GM23338 (cell line): Measurements from ENCODE around the gene NFAT5. TPM values are rescaled to one million over a fixed set of nuclear protein-coding genes. Genes with fewer than 3 reads are reported as not detected.
A peak's percentile ranks its signal among the peaks of the same experiment; 100 is the strongest.

Experiments
- ATAC-seq: fragments of 200-7000 bp; cut with Tn5 transposase; 3 replicates; pipeline ENCODE4 v1.9.1; 2020
- DNase-seq: peaks from one replicate; pipeline ENCODE4 v3.0.0-alpha.2; 2015; ENCODE audit warnings: low spot score
- H2AFZ ChIP-seq: fragments of 200-600 bp; sonication (generic); 2 replicates; pipeline ENCODE4 v1.8.0; 2016; ENCODE audit warnings: antibody characterized with exemption, mild to moderate bottlenecking, moderate library complexity
- H3F3A ChIP-seq: fragments of 200-600 bp; sonication (generic); replicated peaks from 2 replicates; pipeline ENCODE4 v1.8.0; 2017; ENCODE audit warnings: antibody characterized with exemption, mixed run types, low read depth
- H3K27ac ChIP-seq: fragments of 200-600 bp; sonication (generic); 2 replicates; pipeline ENCODE4 v1.6.1; 2016; ENCODE audit warnings: low read depth
- H3K27me3 ChIP-seq: fragments of 200-600 bp; sonication (generic); 2 replicates; pipeline ENCODE4 v1.8.0; 2016; ENCODE audit warnings: mild to moderate bottlenecking, mixed run types, moderate library complexity; ENCODE audit not compliant: insufficient read depth
- H3K36me3 ChIP-seq: fragments of 200-600 bp; sonication (generic); 2 replicates; pipeline ENCODE4 v1.8.0; 2016; ENCODE audit warnings: mild to moderate bottlenecking; ENCODE audit not compliant: insufficient read depth
- H3K4me1 ChIP-seq: fragments of 200-600 bp; sonication (generic); 2 replicates; pipeline ENCODE4 v1.8.0; 2016; ENCODE audit warnings: mild to moderate bottlenecking, moderate library complexity; ENCODE audit not compliant: insufficient read depth
- H3K4me2 ChIP-seq: fragments of 200-600 bp; sonication (generic); 2 replicates; pipeline ENCODE4 v1.7.1; 2017; ENCODE audit warnings: mixed run types
- H3K4me3 ChIP-seq: fragments of 200-600 bp; sonication (generic); 2 replicates; pipeline ENCODE4 v1.6.1; 2016; ENCODE audit warnings: mixed run types
- H3K79me2 ChIP-seq: fragments of 200-600 bp; sonication (generic); replicated peaks from 2 replicates; pipeline ENCODE4 v1.8.0; 2017; ENCODE audit warnings: mild to moderate bottlenecking; ENCODE audit not compliant: insufficient read depth
- H3K9me2 ChIP-seq: fragments of 200-600 bp; sonication (generic); 2 replicates; pipeline ENCODE4 v1.8.0; 2017; ENCODE audit not compliant: insufficient read depth
- H4K20me1 ChIP-seq: fragments of 200-600 bp; sonication (generic); replicated peaks from 2 replicates; pipeline ENCODE4 v1.8.0; 2017; ENCODE audit warnings: mild to moderate bottlenecking; ENCODE audit not compliant: insufficient read depth
- H3K27ac Mint-ChIP-seq: 2 replicates; pipeline ENCODE4 v1.8.0; 2020; ENCODE audit warnings: inconsistent platforms, mild to moderate bottlenecking, moderate library complexity, mixed read lengths
- H3K27me3 Mint-ChIP-seq: 3 replicates; pipeline ENCODE4 v1.8.0; 2022; ENCODE audit warnings: low read depth, mild to moderate bottlenecking, moderate library complexity, mixed read lengths, inconsistent platforms; ENCODE audit not compliant: insufficient read depth, poor library complexity
- H3K36me3 Mint-ChIP-seq: 3 replicates; pipeline ENCODE4 v1.8.0; 2021; ENCODE audit warnings: low read depth, mild to moderate bottlenecking, inconsistent platforms, moderate library complexity, mixed read lengths
- H3K4me1 Mint-ChIP-seq: 3 replicates; pipeline ENCODE4 v1.8.0; 2020; ENCODE audit warnings: mild to moderate bottlenecking, inconsistent platforms, mixed read lengths
- H3K4me3 Mint-ChIP-seq: 3 replicates; pipeline ENCODE4 v1.8.0; 2021; ENCODE audit warnings: moderate library complexity, mild to moderate bottlenecking, inconsistent platforms, mixed read lengths
- H3K9me3 Mint-ChIP-seq: 3 replicates; pipeline ENCODE4 v1.8.0; 2020; ENCODE audit warnings: moderate library complexity, mild to moderate bottlenecking, inconsistent platforms, mixed read lengths
- CREB1 ChIP-seq: fragments of 250-450 bp; sonication (Bioruptor Pico); IDR thresholded peaks from 2 replicates; pipeline ENCODE4 v1.5.0; 2020; ENCODE audit warnings: low read depth, mild to moderate bottlenecking, moderate library complexity
- EZH2 ChIP-seq: fragments of 200-600 bp; sonication (generic); IDR thresholded peaks from one replicate; pipeline ENCODE4 v1.8.0; 2017; ENCODE audit warnings: antibody characterized with exemption, mild to moderate bottlenecking, low read depth; ENCODE audit not compliant: unreplicated experiment
- EZH2phosphoT487 ChIP-seq: fragments of 200-600 bp; sonication (generic); IDR thresholded peaks from one replicate; pipeline ENCODE4 v1.8.1; 2018; ENCODE audit warnings: antibody characterized with exemption; ENCODE audit not compliant: unreplicated experiment
- JUNB ChIP-seq: IDR thresholded peaks from one replicate; pipeline ENCODE4 v1.6.1; 2016; ENCODE audit warnings: antibody characterized with exemption; ENCODE audit not compliant: unreplicated experiment
- NANOG ChIP-seq: IDR thresholded peaks from 2 replicates; pipeline ENCODE4 v1.6.1; 2016; ENCODE audit warnings: antibody characterized with exemption, borderline replicate concordance
- POLR2AphosphoS5 ChIP-seq: IDR thresholded peaks from 2 replicates; pipeline ENCODE4 v1.6.1; 2016; ENCODE audit warnings: antibody characterized with exemption, low read depth
- STAT1 ChIP-seq: IDR thresholded peaks from one replicate; pipeline ENCODE4 v1.6.1; 2016; ENCODE audit warnings: antibody characterized with exemption; ENCODE audit not compliant: unreplicated experiment
- ZNF114 ChIP-seq: fragments of 250-450 bp; sonication (Bioruptor Pico); IDR thresholded peaks from 2 replicates; pipeline ENCODE4 v1.5.0; 2020; ENCODE audit warnings: mild to moderate bottlenecking, moderate library complexity
- ZNF331 ChIP-seq: fragments of 250-450 bp; sonication (Bioruptor Pico); IDR thresholded peaks from 2 replicates; pipeline ENCODE4 v1.5.0; 2020; ENCODE audit warnings: low read depth, mild to moderate bottlenecking, moderate library complexity
- polyA plus RNA-seq: library from polyadenylated mRNA; unstranded; fragments of >200 nt; fragmentation: Nextera tagmentation; extraction: Ambion mirVana; gene quantifications from 2 replicates; pipeline ENCODE4 v1.2.1, GENCODE V29; 2016
- total RNA-seq: library from RNA; depleted of rRNA; stranded (reverse); fragments of >200 nt; shearing (Covaris generic); gene quantifications from 2 replicates; pipeline ENCODE4 v1.2.3, GENCODE V29; 2014
- TF ChIP-seq, protein P1 (sequence below): IDR thresholded peaks from one replicate; pipeline ENCODE4 v1.6.1; 2018; ENCODE audit warnings: antibody characterized with exemption; ENCODE audit not compliant: unreplicated experiment
- TF ChIP-seq, protein P2 (sequence below): IDR thresholded peaks from 2 replicates; pipeline ENCODE4 v1.6.1; 2016; ENCODE audit warnings: antibody characterized with exemption
- TF ChIP-seq, protein P3 (sequence below), 2 experiments: fragments of 200-600 bp in 1 of 2; sonication (generic) in 1 of 2; conservative IDR thresholded peaks; 2 replicates each; pipeline versions ENCODE4 v1.5.1 to v1.6.1; 2016 to 2017; ENCODE audit warnings: antibody characterized with exemption in 2 of 2, low read depth in 2 of 2, mild to moderate bottlenecking in 2 of 2, moderate library complexity in 1 of 2
- TF ChIP-seq, protein P4 (sequence below): fragments of 250-450 bp; sonication (Bioruptor Pico); IDR thresholded peaks from 2 replicates; pipeline ENCODE4 v1.5.0; 2020; ENCODE audit warnings: mild to moderate bottlenecking, moderate library complexity

Gene NFAT5
- total and polyA plus RNA-seq, 2 experiments from 2014 or later, result 10.6 to 27.0 TPM

DNA sequence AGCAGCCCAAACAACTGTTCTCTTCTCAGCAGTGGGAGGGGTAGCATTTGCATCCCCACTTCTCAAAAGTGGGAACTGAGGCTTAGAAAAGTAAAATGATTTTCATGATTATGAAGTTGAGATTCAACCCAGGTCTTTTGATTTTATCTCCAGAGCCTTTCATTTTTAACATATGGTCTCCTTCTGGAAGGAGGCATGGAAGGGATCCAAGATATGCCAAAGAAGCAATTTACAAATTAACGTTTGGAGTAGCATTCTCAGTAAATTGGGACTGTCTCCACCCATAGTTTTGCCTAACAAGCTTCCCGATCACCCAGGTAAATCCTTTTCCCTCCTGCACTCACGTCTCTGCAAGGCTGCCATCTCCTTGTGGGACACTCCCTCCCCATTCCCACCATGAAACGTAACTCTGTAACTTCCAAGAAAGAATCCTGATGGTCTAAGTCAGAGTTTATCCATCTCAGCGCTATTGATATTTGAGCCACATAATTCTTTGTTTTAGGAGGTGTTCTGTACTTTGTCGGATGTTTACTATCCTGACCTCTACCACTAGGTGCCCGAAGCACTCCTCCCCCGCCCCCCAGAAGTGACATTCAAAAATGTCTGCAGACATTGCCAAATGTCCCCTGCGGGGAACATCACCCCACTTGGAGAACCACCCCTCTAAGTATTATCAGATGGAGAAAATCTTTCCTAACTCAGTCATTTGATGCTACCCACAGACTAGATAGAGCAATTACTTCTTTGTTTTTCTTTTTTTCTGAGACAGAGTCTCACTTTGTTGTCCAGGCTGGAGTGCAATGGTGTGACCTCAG, 32.9 kb upstream of the NFAT5 start:
- Mint-ChIP-seq H3K27ac (no peak overlapping the region; the same call in 1 of the 2 replicates), H3K4me3 (peak overlapping the region; percentile 11; the same call in 1 of the 3 replicates), H3K9me3 (no peaks in the 10 kb centered on the region), H3K27me3 (no peaks in the 10 kb centered on the region), H3K4me1 (peaks cover 33% of the 10 kb centered on the region), H3K36me3 (no peaks in the 10 kb centered on the region)
- peaks cover 9% of the 10 kb centered on the region for H3K4me1 ChIP-seq
- H3K79me2 ChIP-seq, result no peaks in the 10 kb centered on the region
- H3K27me3 ChIP-seq, result no peaks in the 10 kb centered on the region
- no peak for ATAC-seq
- no peaks in the 10 kb centered on the region for H3F3A ChIP-seq
- no peak overlapping the region for H3K27ac ChIP-seq
- H3K9me2 ChIP-seq, result no peaks in the 10 kb centered on the region
- H3K4me3 ChIP-seq, result peak overlapping the region; percentile 10; the same call in 1 of the 2 replicates
- TF ChIP-seq CREB1 (CRISPR knock-in tag) (no peak), STAT1 (no peak), ZNF114 (CRISPR knock-in tag) (no peak), EZH2 (no peak), POLR2AphosphoS5 (no peak), JUNB (no peak), NANOG (no peak), EZH2phosphoT487 (no peak), ZNF331 (CRISPR knock-in tag) (no peak)
- TF ChIP-seq, protein P1, sequence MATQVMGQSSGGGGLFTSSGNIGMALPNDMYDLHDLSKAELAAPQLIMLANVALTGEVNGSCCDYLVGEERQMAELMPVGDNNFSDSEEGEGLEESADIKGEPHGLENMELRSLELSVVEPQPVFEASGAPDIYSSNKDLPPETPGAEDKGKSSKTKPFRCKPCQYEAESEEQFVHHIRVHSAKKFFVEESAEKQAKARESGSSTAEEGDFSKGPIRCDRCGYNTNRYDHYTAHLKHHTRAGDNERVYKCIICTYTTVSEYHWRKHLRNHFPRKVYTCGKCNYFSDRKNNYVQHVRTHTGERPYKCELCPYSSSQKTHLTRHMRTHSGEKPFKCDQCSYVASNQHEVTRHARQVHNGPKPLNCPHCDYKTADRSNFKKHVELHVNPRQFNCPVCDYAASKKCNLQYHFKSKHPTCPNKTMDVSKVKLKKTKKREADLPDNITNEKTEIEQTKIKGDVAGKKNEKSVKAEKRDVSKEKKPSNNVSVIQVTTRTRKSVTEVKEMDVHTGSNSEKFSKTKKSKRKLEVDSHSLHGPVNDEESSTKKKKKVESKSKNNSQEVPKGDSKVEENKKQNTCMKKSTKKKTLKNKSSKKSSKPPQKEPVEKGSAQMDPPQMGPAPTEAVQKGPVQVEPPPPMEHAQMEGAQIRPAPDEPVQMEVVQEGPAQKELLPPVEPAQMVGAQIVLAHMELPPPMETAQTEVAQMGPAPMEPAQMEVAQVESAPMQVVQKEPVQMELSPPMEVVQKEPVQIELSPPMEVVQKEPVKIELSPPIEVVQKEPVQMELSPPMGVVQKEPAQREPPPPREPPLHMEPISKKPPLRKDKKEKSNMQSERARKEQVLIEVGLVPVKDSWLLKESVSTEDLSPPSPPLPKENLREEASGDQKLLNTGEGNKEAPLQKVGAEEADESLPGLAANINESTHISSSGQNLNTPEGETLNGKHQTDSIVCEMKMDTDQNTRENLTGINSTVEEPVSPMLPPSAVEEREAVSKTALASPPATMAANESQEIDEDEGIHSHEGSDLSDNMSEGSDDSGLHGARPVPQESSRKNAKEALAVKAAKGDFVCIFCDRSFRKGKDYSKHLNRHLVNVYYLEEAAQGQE, result no peak
- TF ChIP-seq, protein P2, sequence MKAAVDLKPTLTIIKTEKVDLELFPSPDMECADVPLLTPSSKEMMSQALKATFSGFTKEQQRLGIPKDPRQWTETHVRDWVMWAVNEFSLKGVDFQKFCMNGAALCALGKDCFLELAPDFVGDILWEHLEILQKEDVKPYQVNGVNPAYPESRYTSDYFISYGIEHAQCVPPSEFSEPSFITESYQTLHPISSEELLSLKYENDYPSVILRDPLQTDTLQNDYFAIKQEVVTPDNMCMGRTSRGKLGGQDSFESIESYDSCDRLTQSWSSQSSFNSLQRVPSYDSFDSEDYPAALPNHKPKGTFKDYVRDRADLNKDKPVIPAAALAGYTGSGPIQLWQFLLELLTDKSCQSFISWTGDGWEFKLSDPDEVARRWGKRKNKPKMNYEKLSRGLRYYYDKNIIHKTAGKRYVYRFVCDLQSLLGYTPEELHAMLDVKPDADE, result no peak
- TF ChIP-seq, protein P3, sequence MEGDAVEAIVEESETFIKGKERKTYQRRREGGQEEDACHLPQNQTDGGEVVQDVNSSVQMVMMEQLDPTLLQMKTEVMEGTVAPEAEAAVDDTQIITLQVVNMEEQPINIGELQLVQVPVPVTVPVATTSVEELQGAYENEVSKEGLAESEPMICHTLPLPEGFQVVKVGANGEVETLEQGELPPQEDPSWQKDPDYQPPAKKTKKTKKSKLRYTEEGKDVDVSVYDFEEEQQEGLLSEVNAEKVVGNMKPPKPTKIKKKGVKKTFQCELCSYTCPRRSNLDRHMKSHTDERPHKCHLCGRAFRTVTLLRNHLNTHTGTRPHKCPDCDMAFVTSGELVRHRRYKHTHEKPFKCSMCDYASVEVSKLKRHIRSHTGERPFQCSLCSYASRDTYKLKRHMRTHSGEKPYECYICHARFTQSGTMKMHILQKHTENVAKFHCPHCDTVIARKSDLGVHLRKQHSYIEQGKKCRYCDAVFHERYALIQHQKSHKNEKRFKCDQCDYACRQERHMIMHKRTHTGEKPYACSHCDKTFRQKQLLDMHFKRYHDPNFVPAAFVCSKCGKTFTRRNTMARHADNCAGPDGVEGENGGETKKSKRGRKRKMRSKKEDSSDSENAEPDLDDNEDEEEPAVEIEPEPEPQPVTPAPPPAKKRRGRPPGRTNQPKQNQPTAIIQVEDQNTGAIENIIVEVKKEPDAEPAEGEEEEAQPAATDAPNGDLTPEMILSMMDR (conservative IDR thresholded peaks at IDR 0.05; ENCODE audit: low read depth in 2 of 2), result no peak; a peak in 1 of 4 replicates
- TF ChIP-seq, protein P4, sequence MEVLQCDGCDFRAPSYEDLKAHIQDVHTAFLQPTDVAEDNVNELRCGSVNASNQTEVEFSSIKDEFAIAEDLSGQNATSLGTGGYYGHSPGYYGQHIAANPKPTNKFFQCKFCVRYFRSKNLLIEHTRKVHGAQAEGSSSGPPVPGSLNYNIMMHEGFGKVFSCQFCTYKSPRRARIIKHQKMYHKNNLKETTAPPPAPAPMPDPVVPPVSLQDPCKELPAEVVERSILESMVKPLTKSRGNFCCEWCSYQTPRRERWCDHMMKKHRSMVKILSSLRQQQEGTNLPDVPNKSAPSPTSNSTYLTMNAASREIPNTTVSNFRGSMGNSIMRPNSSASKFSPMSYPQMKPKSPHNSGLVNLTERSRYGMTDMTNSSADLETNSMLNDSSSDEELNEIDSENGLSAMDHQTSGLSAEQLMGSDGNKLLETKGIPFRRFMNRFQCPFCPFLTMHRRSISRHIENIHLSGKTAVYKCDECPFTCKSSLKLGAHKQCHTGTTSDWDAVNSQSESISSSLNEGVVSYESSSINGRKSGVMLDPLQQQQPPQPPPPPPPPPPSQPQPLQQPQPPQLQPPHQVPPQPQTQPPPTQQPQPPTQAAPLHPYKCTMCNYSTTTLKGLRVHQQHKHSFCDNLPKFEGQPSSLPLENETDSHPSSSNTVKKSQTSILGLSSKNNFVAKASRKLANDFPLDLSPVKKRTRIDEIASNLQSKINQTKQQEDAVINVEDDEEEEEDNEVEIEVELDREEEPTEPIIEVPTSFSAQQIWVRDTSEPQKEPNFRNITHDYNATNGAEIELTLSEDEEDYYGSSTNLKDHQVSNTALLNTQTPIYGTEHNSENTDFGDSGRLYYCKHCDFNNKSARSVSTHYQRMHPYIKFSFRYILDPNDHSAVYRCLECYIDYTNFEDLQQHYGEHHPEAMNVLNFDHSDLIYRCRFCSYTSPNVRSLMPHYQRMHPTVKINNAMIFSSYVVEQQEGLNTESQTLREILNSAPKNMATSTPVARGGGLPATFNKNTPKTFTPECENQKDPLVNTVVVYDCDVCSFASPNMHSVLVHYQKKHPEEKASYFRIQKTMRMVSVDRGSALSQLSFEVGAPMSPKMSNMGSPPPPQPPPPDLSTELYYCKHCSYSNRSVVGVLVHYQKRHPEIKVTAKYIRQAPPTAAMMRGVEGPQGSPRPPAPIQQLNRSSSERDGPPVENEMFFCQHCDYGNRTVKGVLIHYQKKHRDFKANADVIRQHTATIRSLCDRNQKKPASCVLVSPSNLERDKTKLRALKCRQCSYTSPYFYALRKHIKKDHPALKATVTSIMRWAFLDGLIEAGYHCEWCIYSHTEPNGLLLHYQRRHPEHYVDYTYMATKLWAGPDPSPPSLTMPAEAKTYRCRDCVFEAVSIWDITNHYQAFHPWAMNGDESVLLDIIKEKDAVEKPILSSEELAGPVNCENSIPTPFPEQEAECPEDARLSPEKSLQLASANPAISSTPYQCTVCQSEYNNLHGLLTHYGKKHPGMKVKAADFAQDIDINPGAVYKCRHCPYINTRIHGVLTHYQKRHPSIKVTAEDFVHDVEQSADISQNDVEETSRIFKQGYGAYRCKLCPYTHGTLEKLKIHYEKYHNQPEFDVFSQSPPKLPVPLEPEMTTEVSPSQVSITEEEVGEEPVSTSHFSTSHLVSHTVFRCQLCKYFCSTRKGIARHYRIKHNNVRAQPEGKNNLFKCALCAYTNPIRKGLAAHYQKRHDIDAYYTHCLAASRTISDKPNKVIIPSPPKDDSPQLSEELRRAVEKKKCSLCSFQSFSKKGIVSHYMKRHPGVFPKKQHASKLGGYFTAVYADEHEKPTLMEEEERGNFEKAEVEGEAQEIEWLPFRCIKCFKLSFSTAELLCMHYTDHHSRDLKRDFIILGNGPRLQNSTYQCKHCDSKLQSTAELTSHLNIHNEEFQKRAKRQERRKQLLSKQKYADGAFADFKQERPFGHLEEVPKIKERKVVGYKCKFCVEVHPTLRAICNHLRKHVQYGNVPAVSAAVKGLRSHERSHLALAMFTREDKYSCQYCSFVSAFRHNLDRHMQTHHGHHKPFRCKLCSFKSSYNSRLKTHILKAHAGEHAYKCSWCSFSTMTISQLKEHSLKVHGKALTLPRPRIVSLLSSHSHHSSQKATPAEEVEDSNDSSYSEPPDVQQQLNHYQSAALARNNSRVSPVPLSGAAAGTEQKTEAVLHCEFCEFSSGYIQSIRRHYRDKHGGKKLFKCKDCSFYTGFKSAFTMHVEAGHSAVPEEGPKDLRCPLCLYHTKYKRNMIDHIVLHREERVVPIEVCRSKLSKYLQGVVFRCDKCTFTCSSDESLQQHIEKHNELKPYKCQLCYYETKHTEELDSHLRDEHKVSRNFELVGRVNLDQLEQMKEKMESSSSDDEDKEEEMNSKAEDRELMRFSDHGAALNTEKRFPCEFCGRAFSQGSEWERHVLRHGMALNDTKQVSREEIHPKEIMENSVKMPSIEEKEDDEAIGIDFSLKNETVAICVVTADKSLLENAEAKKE (CRISPR knock-in tag), result no peak
- H3K4me2 ChIP-seq, result peak overlapping the region; percentile 15
- H3K36me3 ChIP-seq, result no peaks in the 10 kb centered on the region
- H4K20me1 ChIP-seq, result no peaks in the 10 kb centered on the region
- H2AFZ ChIP-seq, result peak overlapping the region; percentile 54
- DNase-seq, result peak; percentile 27
